Esophagus squamous epithelium (tissue), 4 donors: ENCODE data around the gene KRTAP5-6.

Source experiments
- CTCF ChIP-seq, 6 experiments: fragments of 450-650 bp in 4 of 6; fragments of 200-600 bp in 2 of 6; sonication (generic) in 2 of 6; IDR thresholded peaks; one replicate each; pipeline ENCODE4 v1.5.1; 2016 to 2019; ENCODE audit warnings: antibody characterized with exemption in 6 of 6, mild to moderate bottlenecking in 4 of 6, moderate library complexity in 4 of 6
- POLR2A ChIP-seq, 4 donors: fragments of 450-650 bp; IDR thresholded peaks; one replicate each; pipeline ENCODE4 v1.6.1; 2017; ENCODE audit warnings: antibody characterized with exemption in 4 of 4, mild to moderate bottlenecking in 4 of 4, moderate library complexity in 3 of 4

GRCh38 chr11:1708716-1709115, 11.7 kb downstream of the KRTAP5-6 start:
- TF ChIP-seq CTCF (IDR thresholded peaks at IDR 0.05) (no peak), POLR2A (IDR thresholded peaks at IDR 0.05) (no peak)
